ENCODE data around the gene AMPH. TPM values are rescaled to one million over a fixed set of nuclear protein-coding genes. Genes with fewer than 3 reads are reported as not detected.

The AMPH gene
- total RNA-seq, 1 donor from 2014 or later, result not detected

GRCh38 chr7:38512704-38513103 lies 118.5 kb downstream of the AMPH start:
- no peak for DNase-seq
- no peak for TF ChIP-seq CTCF (IDR thresholded peaks at IDR 0.05)
- Mint-ChIP-seq H3K36me3 (ENCODE audit: low read depth) (no peaks in the 10 kb centered on the region), H3K27ac (no peak overlapping the region), H3K27me3 (no peaks in the 10 kb centered on the region), H3K4me3 (no peak overlapping the region), H3K4me1 (no peaks in the 10 kb centered on the region), H3K9me3 (peaks cover 14% of the 10 kb centered on the region)
- POLR2A ChIA-PET, result no interaction called here
- ATAC-seq (ENCODE audit: low read depth), result no peak
- intact Hi-C loops (cut with micrococcal nuclease), result no loop called here
- CTCF ChIA-PET, result no interaction called here

GRCh38 chr7:38512291-38512690 lies 118.9 kb downstream of the AMPH start:
- Mint-ChIP-seq H3K4me1 (no peaks in the 10 kb centered on the region), H3K9me3 (peaks cover 14% of the 10 kb centered on the region), H3K36me3 (ENCODE audit: low read depth) (no peaks in the 10 kb centered on the region), H3K27ac (no peak overlapping the region), H3K4me3 (no peak overlapping the region), H3K27me3 (no peaks in the 10 kb centered on the region)
- POLR2A ChIA-PET, result no interaction called here
- ATAC-seq (ENCODE audit: low read depth) (no peak), DNase-seq (no peak)
- CTCF ChIA-PET, result no interaction called here
- intact Hi-C loops (cut with micrococcal nuclease), result no loop called here
- no peak for TF ChIP-seq CTCF (IDR thresholded peaks at IDR 0.05)

- H3K27ac Mint-ChIP-seq, result no peak overlapping the region
- no peak overlapping the region for H3K4me3 Mint-ChIP-seq
- peaks cover 2% of the 10 kb centered on the region for H3K27me3 Mint-ChIP-seq
- no peak for TF ChIP-seq CTCF (IDR thresholded peaks at IDR 0.05)
- ATAC-seq (ENCODE audit: low read depth) (no peak), DNase-seq (no peak)
- no peaks in the 10 kb centered on the region for H3K9me3 Mint-ChIP-seq
- H3K4me1 Mint-ChIP-seq, result no peaks in the 10 kb centered on the region
- no peaks in the 10 kb centered on the region for H3K36me3 Mint-ChIP-seq (ENCODE audit: low read depth)
- intact Hi-C loops (cut with micrococcal nuclease), result no loop called here
- CTCF ChIA-PET, result no interaction called here
- POLR2A ChIA-PET, result no interaction called here
These were observed 123.8 kb downstream of the AMPH start for GRCh38 chr7:38507384-38507783.

GRCh38 chr7:38506756-38507155 lies 124.4 kb downstream of the AMPH start:
- Mint-ChIP-seq H3K27me3 (peaks cover 2% of the 10 kb centered on the region), H3K9me3 (no peaks in the 10 kb centered on the region)

GRCh38 chr7:38506004-38506403 lies 125.2 kb downstream of the AMPH start:
- DNase-seq (no peak), ATAC-seq (ENCODE audit: low read depth) (no peak)
- Mint-ChIP-seq H3K9me3 (no peaks in the 10 kb centered on the region), H3K27ac (no peak overlapping the region), H3K27me3 (peaks cover 2% of the 10 kb centered on the region), H3K36me3 (ENCODE audit: low read depth) (no peaks in the 10 kb centered on the region), H3K4me1 (no peaks in the 10 kb centered on the region), H3K4me3 (no peak overlapping the region)
- CTCF ChIA-PET, result no interaction called here
- no peak for TF ChIP-seq CTCF (IDR thresholded peaks at IDR 0.05)
- intact Hi-C loops (cut with micrococcal nuclease), result no loop called here
- POLR2A ChIA-PET, result no interaction called here

More at GRCh38 chr7:38506756-38507155, 124.4 kb downstream of the AMPH start:
- Mint-ChIP-seq H3K4me1 (no peaks in the 10 kb centered on the region), H3K4me3 (no peak overlapping the region), H3K27ac (no peak overlapping the region), H3K36me3 (ENCODE audit: low read depth) (no peaks in the 10 kb centered on the region)
- POLR2A ChIA-PET, result no interaction called here
- no peak for TF ChIP-seq CTCF (IDR thresholded peaks at IDR 0.05)
- CTCF ChIA-PET, result no interaction called here
- intact Hi-C loops (cut with micrococcal nuclease), result no loop called here
- DNase-seq (no peak), ATAC-seq (ENCODE audit: low read depth) (no peak)
